Pancreas (tissue), 10 donors: ENCODE measurements around the gene RANBP2. TPM values are rescaled to one million over a fixed set of nuclear protein-coding genes. Genes with fewer than 3 reads are reported as not detected.
"Not testable (repeated sequence)": the region's sequence is repeated elsewhere in the genome, so short reads cannot be mapped to it uniquely, and the experiment has no call there.

Source experiments
- ATAC-seq, 4 donors: fragments of 200-7000 bp; cut with Tn5 transposase; one replicate each; pipeline versions ENCODE4 v1.8.0 to v1.9.1; 2020; ENCODE audit warnings: mild to moderate bottlenecking in 4 of 4, moderate library complexity in 4 of 4
- DNase-seq, 6 donors: peaks; one replicate each; pipeline ENCODE4 v3.0.0-alpha.2; 2020
- FAIRE-seq: peaks from 2 replicates; lab custom pipeline; 2012; peaks lifted over from hg19 to GRCh38; lab: Jason Lieb, UNC
- H3K27ac ChIP-seq, 4 donors: fragments of 200-600 bp; sonication (generic); 1 replicate in 3 of 4; 2 replicates in 1 of 4; pipeline versions ENCODE4 v1.5.0 to v1.8.0; 2020
- H3K27me3 ChIP-seq, 4 donors: fragments of 200-600 bp; one replicate each; pipeline ENCODE4 v1.8.0; 2021
- H3K36me3 ChIP-seq, 3 donors: fragments of 200-600 bp; sonication (generic) in 1 of 3; one replicate each; pipeline versions ENCODE4 v1.5.0 to v1.8.0; 2020 to 2021
- H3K4me1 ChIP-seq, 3 donors: fragments of 200-600 bp; one replicate each; pipeline ENCODE4 v1.8.0; 2021
- H3K4me3 ChIP-seq, 4 donors: fragments of 200-600 bp; sonication (generic) in 2 of 4; one replicate each; pipeline versions ENCODE4 v1.5.0 to v1.8.0; 2020 to 2021
- H3K9me3 ChIP-seq, 4 donors: fragments of 200-600 bp; one replicate each; pipeline ENCODE4 v1.8.0; 2021
- WGBS, 2 donors: extraction: QIAGEN DNeasy Blood & Tissue Kit; methylation state at CpG; one replicate each; pipeline ENCODE4 v1.1.7; 2013; 5-methylcytosine and 5-hydroxymethylcytosine counted together
- intact Hi-C, 3 donors: fragments of 100-400 bp; cut with DNase I; formaldehyde crosslinking; loops; one replicate each; pipeline versions ENCODE4 v1.11.1 to v1.14.2; 2022
- polyA plus RNA-seq, 2 donors: library from polyadenylated mRNA; stranded (reverse); fragments of 200-250 nt; gene quantifications; one replicate each; pipeline ENCODE4 v1.2.3, GENCODE V29; 2013
- total RNA-seq, 6 donors: library from RNA; stranded (reverse); fragmentation: NEBNext Ultra II Directional in 4 of 6; extraction: Animal tissue kit (Norgen Biotek cat#: 25700) in 4 of 6; gene quantifications; one replicate each; pipeline versions ENCODE4 v1.2.1 to v1.2.4, GENCODE V29; 2021 to 2023
- TF ChIP-seq, protein P1 (sequence below), 4 donors: fragments of 200-600 bp; sonication (generic) in 3 of 4; IDR thresholded peaks; one replicate each; pipeline versions ENCODE4 v1.5.0 to v1.8.0; 2021; ENCODE audit warnings: antibody characterized with exemption in 4 of 4
- donor health status: healthy with polysubstance abuse.
- donor health status: DM: no; HTN: no; CAD: no; lungs with moderate emphysema.
- donor health status: DM: no; HTN: no; CAD: no.
- donor health status: control.
- donor health status: control.
- donor health status: Bipolar disorder and iron deficiency.
- donor health status: DM: yes; HTN: yes; CAD: no.
- donor health status: DM: no; HTN: no; CAD: no.
- donor health status: DM: no; HTN: no; CAD: no.
- donor health status: DM: yes; HTN: yes; CAD: no.

RANBP2 gene
- total and polyA plus RNA-seq, 8 donors: 8.4 to 53.5 (median 38.1) TPM

DNA sequence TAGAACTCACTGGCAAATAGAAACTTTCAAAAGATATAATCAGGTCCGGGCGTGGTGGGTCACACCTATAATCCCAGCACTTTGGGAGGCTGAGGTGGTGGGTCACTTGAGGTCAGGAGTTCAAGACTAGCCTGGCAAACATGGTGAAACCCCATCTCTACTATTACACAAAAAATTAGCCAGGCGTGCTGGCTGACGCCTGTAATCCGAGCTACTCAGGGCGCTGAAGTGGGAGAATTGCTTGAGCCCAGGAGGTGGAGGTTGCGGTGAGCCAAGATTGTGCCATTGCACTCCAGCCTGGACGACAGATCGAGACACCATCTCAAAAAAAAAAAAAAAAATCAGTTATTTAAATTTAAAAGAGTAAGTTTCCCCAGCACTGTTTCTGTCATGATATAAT, 38.7 kb downstream of the RANBP2 start:
- DNase-seq, H3K4me1 ChIP-seq, ATAC-seq, H3K27ac ChIP-seq, H3K4me3 ChIP-seq, H3K27me3 ChIP-seq, FAIRE-seq, intact Hi-C loops, H3K9me3 ChIP-seq: not testable (repeated sequence)
- peaks cover 0 to 13% (median 3%) of the 10 kb centered on the region in 3 donors for H3K36me3 ChIP-seq
- 98 to 99% methylated on average over 9 of the region's 9 CpGs for WGBS, 2 donors

DNA sequence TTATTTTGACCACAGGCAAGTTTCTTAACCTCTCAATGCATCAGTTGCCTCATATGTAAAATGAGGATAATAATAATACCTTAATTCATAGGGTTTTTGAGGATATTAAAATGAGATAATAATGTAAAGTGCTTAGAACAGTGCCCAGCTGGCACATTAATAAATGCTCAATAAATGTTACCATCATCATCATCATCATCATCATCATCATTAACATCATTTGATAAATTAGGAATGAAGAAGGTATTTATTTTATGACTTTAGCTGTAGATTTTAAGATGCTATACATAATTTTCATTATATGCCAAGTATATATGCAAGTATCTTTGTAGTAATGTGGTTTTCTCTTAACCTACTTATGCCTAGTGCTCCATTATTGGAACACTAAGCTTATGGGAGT, 43.3 kb downstream of the RANBP2 start:
- FAIRE-seq, H3K9me3 ChIP-seq, H3K4me3 ChIP-seq, H3K27me3 ChIP-seq, H3K27ac ChIP-seq, intact Hi-C loops, H3K4me1 ChIP-seq, DNase-seq, ATAC-seq: not testable (repeated sequence)
- peaks cover 0 to 25% (median 0%) of the 10 kb centered on the region in 3 donors for H3K36me3 ChIP-seq

DNA sequence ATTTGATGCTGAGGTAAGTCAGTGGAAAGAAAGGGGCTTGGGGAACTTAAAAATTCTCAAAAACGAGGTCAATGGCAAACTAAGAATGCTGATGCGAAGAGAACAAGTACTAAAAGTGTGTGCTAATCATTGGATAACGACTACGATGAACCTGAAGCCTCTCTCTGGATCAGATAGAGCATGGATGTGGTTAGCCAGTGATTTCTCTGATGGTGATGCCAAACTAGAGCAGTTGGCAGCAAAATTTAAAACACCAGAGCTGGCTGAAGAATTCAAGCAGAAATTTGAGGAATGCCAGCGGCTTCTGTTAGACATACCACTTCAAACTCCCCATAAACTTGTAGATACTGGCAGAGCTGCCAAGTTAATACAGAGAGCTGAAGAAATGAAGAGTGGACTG, 47.4 kb downstream of the RANBP2 start:
- H3K4me3 ChIP-seq, H3K4me1 ChIP-seq, FAIRE-seq, H3K9me3 ChIP-seq, ATAC-seq, intact Hi-C loops, DNase-seq, H3K27me3 ChIP-seq, H3K27ac ChIP-seq: not testable (repeated sequence)
- WGBS, 2 donors: 95 to 96% methylated on average over 5 of the region's 5 CpGs
- peaks cover 0 to 38% (median 0%) of the 10 kb centered on the region in 3 donors for H3K36me3 ChIP-seq

DNA sequence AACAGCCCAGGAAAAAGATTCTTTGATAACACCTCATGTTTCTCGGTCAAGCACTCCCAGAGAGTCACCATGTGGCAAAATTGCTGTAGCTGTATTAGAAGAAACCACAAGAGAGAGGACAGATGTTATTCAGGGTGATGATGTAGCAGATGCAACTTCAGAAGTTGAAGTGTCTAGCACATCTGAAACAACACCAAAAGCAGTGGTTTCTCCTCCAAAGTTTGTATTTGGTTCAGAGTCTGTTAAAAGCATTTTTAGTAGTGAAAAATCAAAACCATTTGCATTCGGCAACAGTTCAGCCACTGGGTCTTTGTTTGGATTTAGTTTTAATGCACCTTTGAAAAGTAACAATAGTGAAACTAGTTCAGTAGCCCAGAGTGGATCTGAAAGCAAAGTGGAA, 48.6 kb downstream of the RANBP2 start:
- H3K27me3 ChIP-seq, DNase-seq, ATAC-seq, H3K4me1 ChIP-seq, FAIRE-seq, intact Hi-C loops, H3K27ac ChIP-seq, H3K4me3 ChIP-seq, H3K9me3 ChIP-seq: not testable (repeated sequence)
- WGBS, 2 donors: 93% methylated on average over 1 of the region's 2 CpGs
- H3K36me3 ChIP-seq: peaks cover 0 to 46% (median 0%) of the 10 kb centered on the region in 3 donors

DNA sequence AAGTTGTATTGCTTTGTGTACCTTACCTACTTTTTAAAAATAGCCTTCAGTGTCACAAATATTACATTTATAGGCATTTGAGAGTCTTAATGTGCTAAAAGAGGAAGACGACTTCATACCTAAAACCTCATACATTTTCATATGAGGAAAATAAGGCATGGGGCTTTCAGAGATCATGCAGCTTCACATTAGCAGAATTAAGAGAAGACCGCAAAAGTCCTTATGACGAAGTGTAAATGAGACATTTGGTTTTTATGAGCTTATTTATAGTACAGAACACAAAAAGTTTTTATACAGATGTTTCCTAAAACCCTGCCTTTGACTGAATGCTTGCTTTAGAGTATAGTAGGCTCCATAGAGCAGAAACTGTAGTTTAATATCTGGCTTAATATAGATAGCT, 57.2 kb downstream of the RANBP2 start:
- no peak for ATAC-seq
- Histone ChIP-seq H3K4me1 (no peaks in the 10 kb centered on the region), H3K4me3 (no peak overlapping the region), H3K27me3 (no peaks in the 10 kb centered on the region), H3K36me3 (peaks cover 0 to 55% (median 4%) of the 10 kb centered on the region in 3 donors), H3K9me3 (no peaks in the 10 kb centered on the region), H3K27ac (no peak overlapping the region)
- TF ChIP-seq, protein P1, sequence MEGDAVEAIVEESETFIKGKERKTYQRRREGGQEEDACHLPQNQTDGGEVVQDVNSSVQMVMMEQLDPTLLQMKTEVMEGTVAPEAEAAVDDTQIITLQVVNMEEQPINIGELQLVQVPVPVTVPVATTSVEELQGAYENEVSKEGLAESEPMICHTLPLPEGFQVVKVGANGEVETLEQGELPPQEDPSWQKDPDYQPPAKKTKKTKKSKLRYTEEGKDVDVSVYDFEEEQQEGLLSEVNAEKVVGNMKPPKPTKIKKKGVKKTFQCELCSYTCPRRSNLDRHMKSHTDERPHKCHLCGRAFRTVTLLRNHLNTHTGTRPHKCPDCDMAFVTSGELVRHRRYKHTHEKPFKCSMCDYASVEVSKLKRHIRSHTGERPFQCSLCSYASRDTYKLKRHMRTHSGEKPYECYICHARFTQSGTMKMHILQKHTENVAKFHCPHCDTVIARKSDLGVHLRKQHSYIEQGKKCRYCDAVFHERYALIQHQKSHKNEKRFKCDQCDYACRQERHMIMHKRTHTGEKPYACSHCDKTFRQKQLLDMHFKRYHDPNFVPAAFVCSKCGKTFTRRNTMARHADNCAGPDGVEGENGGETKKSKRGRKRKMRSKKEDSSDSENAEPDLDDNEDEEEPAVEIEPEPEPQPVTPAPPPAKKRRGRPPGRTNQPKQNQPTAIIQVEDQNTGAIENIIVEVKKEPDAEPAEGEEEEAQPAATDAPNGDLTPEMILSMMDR (IDR thresholded peaks at IDR 0.05): no peak
- no peak for FAIRE-seq
- 90 to 94% methylated on average over 3 of the region's 3 CpGs for WGBS, 2 donors
- no peak for DNase-seq
- intact Hi-C loops: no loop called here

DNA sequence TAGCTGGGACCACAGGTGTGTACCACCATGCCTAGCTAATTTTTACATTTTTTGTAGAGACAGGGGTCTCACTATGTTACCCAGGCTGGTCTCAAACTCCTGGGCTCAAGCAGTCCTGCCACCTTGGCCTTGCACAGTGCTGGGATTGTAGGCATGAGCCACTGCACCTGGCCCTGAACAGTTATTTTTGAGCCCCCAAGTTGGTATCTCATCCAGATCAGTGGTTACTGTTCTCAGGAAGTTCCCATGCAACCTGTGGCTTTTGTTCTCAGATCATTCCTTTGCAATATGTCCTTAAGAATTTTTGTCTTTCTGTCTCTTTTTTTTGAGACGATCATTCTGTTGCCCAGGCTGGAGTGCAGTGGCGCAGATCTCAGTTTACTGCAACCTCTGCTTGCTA, 59.6 kb downstream of the RANBP2 start:
- TF ChIP-seq, protein P1 (IDR thresholded peaks at IDR 0.05): no peak
- ATAC-seq (no peak), DNase-seq (no peak), FAIRE-seq (no peak)
- H3K4me3 ChIP-seq: no peak overlapping the region
- H3K27ac ChIP-seq: no peak overlapping the region
- H3K36me3 ChIP-seq: peaks cover 8 to 49% (median 16%) of the 10 kb centered on the region in 3 donors
- 74 to 94% methylated on average over 2 of the region's 2 CpGs for WGBS, 2 donors
- intact Hi-C loops: no loop called here
- H3K9me3 ChIP-seq: no peaks in the 10 kb centered on the region
- no peaks in the 10 kb centered on the region for H3K4me1 ChIP-seq
- no peaks in the 10 kb centered on the region for H3K27me3 ChIP-seq

DNA sequence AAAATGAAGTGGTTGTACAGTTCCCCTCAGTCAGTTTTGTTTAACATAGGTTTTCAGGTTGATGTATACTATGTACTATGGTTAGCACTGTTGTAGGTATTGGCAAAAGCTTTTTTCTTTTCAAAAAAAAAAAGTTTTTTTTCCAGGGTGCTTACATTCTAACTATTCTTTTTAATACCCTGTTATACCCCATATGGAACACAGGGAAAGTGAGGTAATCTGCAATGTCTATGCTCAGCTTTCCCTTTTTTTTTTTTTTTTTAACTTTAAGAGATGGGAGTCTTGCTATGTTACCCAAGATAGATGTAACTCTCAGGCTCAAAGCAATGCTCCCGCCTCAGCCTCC, 66.7 kb downstream of the RANBP2 start:
- TF ChIP-seq, protein P1 (IDR thresholded peaks at IDR 0.05): no peak
- Histone ChIP-seq H3K9me3 (no peaks in the 10 kb centered on the region), H3K27me3 (no peaks in the 10 kb centered on the region), H3K27ac (peak overlapping the region in 2 of 4 donors; percentile 69 to 76), H3K4me1 (no peaks in the 10 kb centered on the region), H3K4me3 (peak overlapping the region; percentile 70 to 93 (median 74)), H3K36me3 (peaks cover 8 to 25% (median 14%) of the 10 kb centered on the region in 3 donors)
- 0 to 2% methylated on average over 1 of the region's 1 CpG for WGBS, 2 donors
- FAIRE-seq (no peak), ATAC-seq (no peak), DNase-seq (no peak)
- intact Hi-C loops: no loop called here
